Smooth muscle cell (in vitro differentiated cells): ENCODE data around the gene PDE6B. TPM values are rescaled to one million over a fixed set of nuclear protein-coding genes. Genes with fewer than 3 reads are reported as not detected.
"Not testable (repeated sequence)": the region's sequence is repeated elsewhere in the genome, so short reads cannot be mapped to it uniquely, and the experiment has no call there.

Experiments used
- DNase-seq: peaks from one replicate; lab custom pipeline; 2025; ENCODE audit not compliant: unreplicated experiment; lab: John Stamatoyannopoulos, UW
- H2AFZ ChIP-seq: fragments of 200-600 bp; sonication (generic); 2 replicates; pipeline ENCODE4 v1.6.0; 2016; ENCODE audit warnings: antibody characterized with exemption, low read depth, mild to moderate bottlenecking
- H3F3A ChIP-seq: fragments of 200-600 bp; sonication (generic); 2 replicates; pipeline ENCODE4 v1.6.0; 2017; ENCODE audit warnings: antibody characterized with exemption, low read depth
- H3K27ac ChIP-seq: fragments of 200-600 bp; sonication (generic); 2 replicates; pipeline ENCODE4 v1.5.1; 2016; ENCODE audit warnings: low read depth, mild to moderate bottlenecking
- H3K27me3 ChIP-seq: fragments of 200-600 bp; sonication (generic); 2 replicates; pipeline ENCODE4 v1.6.1; 2016; ENCODE audit warnings: low read depth, mild to moderate bottlenecking
- H3K36me3 ChIP-seq: fragments of 200-600 bp; sonication (generic); 2 replicates; pipeline ENCODE4 v1.5.1; 2016; ENCODE audit warnings: low read depth
- H3K4me1 ChIP-seq: fragments of 200-600 bp; sonication (generic); 2 replicates; pipeline ENCODE4 v1.5.1; 2016; ENCODE audit warnings: low read depth
- H3K4me2 ChIP-seq: fragments of 200-600 bp; sonication (generic); 2 replicates; pipeline ENCODE4 v1.6.0; 2016; ENCODE audit warnings: mild to moderate bottlenecking
- H3K4me3 ChIP-seq: fragments of 200-600 bp; sonication (generic); 2 replicates; pipeline ENCODE4 v1.5.1; 2016; ENCODE audit warnings: mild to moderate bottlenecking
- H3K79me2 ChIP-seq: fragments of 200-600 bp; sonication (generic); 2 replicates; pipeline ENCODE4 v1.6.0; 2016; ENCODE audit warnings: low read depth, mild to moderate bottlenecking
- H3K9ac ChIP-seq: fragments of 200-600 bp; sonication (generic); 2 replicates; pipeline ENCODE4 v1.6.0; 2016; ENCODE audit warnings: low read depth
- H3K9me3 ChIP-seq: fragments of 200-600 bp; sonication (generic); replicated peaks from 2 replicates; pipeline ENCODE4 v1.5.1; 2016; ENCODE audit warnings: low read depth
- H4K20me1 ChIP-seq: fragments of 200-600 bp; sonication (generic); 2 replicates; pipeline ENCODE4 v1.6.0; 2016; ENCODE audit warnings: low read depth
- WGBS: methylation state at CpG from one replicate; pipeline ENCODE4 v1.1.7; 2016; ENCODE audit warnings: low lambda C conversion rate; 5-methylcytosine and 5-hydroxymethylcytosine counted together
- polyA plus RNA-seq: library from polyadenylated mRNA; unstranded; fragments of >200 nt; fragmentation: Nextera tagmentation; extraction: Ambion mirVana; gene quantifications from 2 replicates; pipeline ENCODE4 v1.2.1, GENCODE V29; 2016
- total RNA-seq: library from RNA; depleted of rRNA; stranded (reverse); fragments of >200 nt; gene quantifications from 2 replicates; pipeline ENCODE4 v1.2.3, GENCODE V29; 2014
- TF ChIP-seq, protein P1 (sequence below): fragments of 200-600 bp; sonication (generic); IDR thresholded peaks from 2 replicates; pipeline ENCODE4 v1.5.1; 2017; ENCODE audit warnings: borderline replicate concordance, mild to moderate bottlenecking, antibody characterized with exemption; ENCODE audit not compliant: insufficient read depth, poor library complexity, severe bottlenecking

Gene PDE6B
- total and polyA plus RNA-seq, 2 experiments from 2014 or later = 5.1 to 9.0 TPM

DNA sequence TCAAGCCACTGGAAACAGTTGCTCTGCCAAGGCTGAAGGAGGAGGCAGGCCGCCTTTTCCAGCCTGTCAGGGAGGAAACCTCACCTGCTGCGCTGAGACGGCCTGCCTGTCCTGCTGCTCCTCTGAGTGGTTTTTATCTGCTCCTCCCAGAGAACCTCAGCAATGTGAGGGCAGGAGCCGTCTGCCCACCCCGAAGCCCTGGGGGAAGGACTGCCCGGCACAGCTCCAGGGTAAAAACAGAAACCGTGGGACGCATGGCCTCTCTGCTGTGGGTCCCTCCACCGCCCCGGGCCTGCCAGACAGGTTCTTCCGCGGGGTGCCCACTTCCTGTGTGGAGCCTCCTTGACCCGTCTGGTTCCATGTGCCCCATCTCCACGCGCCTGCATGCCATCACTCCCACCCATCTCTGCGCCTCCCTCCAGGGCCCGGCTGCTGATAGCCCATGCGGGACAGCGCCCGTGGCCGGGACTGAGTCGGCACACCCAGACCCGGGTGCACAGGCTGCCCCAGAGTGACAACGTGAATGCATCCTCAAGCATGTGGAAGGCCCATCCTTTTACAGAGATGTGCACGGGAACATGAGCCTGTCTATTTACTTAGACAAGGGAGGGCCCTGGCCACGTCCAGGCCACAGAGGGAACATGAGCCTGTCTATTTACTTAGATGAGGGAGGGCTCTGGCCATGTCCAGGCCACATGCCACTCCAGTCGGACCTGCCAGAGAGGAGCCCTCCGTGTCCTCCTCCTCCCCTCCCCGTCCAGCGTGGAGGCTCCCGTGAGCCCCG is 67.6 kb downstream of the PDE6B start:
- no peak overlapping the region for H3K9ac ChIP-seq
- DNase-seq = no peak
- TF ChIP-seq, protein P1, sequence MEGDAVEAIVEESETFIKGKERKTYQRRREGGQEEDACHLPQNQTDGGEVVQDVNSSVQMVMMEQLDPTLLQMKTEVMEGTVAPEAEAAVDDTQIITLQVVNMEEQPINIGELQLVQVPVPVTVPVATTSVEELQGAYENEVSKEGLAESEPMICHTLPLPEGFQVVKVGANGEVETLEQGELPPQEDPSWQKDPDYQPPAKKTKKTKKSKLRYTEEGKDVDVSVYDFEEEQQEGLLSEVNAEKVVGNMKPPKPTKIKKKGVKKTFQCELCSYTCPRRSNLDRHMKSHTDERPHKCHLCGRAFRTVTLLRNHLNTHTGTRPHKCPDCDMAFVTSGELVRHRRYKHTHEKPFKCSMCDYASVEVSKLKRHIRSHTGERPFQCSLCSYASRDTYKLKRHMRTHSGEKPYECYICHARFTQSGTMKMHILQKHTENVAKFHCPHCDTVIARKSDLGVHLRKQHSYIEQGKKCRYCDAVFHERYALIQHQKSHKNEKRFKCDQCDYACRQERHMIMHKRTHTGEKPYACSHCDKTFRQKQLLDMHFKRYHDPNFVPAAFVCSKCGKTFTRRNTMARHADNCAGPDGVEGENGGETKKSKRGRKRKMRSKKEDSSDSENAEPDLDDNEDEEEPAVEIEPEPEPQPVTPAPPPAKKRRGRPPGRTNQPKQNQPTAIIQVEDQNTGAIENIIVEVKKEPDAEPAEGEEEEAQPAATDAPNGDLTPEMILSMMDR = no peak
- peaks cover 10% of the 10 kb centered on the region for H3K4me1 ChIP-seq
- no peaks in the 10 kb centered on the region for H3K36me3 ChIP-seq
- H3K27me3 ChIP-seq = no peaks in the 10 kb centered on the region
- no peaks in the 10 kb centered on the region for H4K20me1 ChIP-seq
- no peak overlapping the region for H3K4me2 ChIP-seq
- no peaks in the 10 kb centered on the region for H3K79me2 ChIP-seq
- 66% methylated on average over 32 of the region's 32 CpGs for WGBS
- H2AFZ ChIP-seq = no peak overlapping the region
- H3K27ac ChIP-seq = no peak overlapping the region
- no peaks in the 10 kb centered on the region for H3K9me3 ChIP-seq
- H3K4me3 ChIP-seq = no peak overlapping the region
- peaks cover 6% of the 10 kb centered on the region for H3F3A ChIP-seq

DNA sequence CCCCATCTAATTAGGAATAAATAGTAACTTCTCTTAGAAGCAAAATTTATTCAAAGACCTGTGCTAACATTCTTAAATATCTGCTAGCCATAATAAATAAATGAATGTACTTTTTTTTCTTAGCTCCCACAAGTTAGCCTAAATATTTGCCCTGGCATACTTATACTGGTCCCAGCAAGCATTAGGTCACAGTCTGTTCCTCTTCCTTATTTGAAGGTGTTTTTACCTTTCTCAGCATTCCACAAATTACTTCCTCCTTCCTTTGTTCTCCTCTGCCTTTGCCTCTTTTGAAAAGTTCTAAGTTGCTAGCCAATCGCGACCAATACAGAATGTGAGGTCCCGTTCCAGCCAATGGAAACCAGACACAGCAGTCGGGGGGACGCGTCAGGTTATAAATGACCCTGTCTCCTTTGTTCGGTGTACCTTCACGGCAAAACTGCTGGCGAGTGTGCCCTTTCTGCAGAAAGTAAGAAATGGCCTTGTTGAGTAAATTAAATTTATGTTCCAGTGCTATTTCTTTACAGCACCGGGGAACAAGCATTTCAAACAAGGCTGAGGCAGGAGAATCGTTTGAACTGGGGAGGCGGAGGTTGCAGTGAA is 69.1 kb downstream of the PDE6B start:
- H3K27ac ChIP-seq, H3K79me2 ChIP-seq, H3K4me3 ChIP-seq, H3K9ac ChIP-seq, DNase-seq, H3K4me1 ChIP-seq, H3K4me2 ChIP-seq, H2AFZ ChIP-seq, H3K27me3 ChIP-seq, H3K36me3 ChIP-seq, H3F3A ChIP-seq, H4K20me1 ChIP-seq, H3K9me3 ChIP-seq: not testable (repeated sequence)
- WGBS = 80% methylated on average over 12 of the region's 12 CpGs

DNA sequence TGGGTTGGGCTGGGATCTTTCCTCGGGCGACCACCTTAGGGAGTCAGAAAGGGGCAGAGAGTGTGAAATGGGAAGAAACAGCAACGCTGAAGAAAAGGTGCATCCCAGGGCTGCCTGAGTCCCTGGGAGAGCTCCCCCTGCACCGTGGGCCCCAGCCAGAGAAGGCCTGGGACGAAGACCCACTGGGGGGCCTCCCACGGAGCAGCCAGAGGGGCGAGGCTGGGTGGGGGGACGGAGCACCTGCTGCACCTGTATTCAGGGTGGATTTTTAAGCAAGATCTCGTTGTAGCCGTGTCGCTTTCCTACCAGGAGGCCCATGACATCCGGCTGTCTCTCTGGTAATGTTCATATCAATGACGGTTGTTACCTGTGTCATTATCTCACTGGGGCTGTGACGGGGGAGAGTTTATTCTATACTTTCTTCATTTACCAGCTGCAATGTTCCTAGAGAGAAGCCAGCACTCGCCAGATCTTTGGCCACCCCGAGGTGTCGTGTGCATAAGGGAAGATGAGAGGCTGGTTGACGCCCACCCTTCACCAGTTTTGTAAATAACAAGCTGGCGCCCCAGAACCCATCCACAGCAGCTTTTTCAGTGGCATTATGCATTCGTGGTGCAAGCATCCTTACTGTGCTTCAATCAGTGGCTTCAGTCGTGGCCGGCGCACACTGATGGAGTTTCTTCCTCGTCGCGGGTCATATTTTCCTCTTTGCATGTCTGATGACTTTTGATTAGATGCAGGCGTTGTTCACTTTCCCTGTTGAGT is 74.6 kb downstream of the PDE6B start:
- Histone ChIP-seq H3K36me3 (no peaks in the 10 kb centered on the region), H2AFZ (no peak overlapping the region), H3K27me3 (no peaks in the 10 kb centered on the region), H3K4me3 (no peak overlapping the region), H3K4me2 (no peak overlapping the region), H3K27ac (no peak overlapping the region), H3K79me2 (no peaks in the 10 kb centered on the region), H3K4me1 (no peaks in the 10 kb centered on the region), H3K9ac (no peak overlapping the region), H4K20me1 (no peaks in the 10 kb centered on the region), H3F3A (no peaks in the 10 kb centered on the region), H3K9me3 (no peaks in the 10 kb centered on the region)
- no peak for DNase-seq
- TF ChIP-seq, protein P1 = no peak
- 92% methylated on average over 27 of the region's 27 CpGs for WGBS

DNA sequence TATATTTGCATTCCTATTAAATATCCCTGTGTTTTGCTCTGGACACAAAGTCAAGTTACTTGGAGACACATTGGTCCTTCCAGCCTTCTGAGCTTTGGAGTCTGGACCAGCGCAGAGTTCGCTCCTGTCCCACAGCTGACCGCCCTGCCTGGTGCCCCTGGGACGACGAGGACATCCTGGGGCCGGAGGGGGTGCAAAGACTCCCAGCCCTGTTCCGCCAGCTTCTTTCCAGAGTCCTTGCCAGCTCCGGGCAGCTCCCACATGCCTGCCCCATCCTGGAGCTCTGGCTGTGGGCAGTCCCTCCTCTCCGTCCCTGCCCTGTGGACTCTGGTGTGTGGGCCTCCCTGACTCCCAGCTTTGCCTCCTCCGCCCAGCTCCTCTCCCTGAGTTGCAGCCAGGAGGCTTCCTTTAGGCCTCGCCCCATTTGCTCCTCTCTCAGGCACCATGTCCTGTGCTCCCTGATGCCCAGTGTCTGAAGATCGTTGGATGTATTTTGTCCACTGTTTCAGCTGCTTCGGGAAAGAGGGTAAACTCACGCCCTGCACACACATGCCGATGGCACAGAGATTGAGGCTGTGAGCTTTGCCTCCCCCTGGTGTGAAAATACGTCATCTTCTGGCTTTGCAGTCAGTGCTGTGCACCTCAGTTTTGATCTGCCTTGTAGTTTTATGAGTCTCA is 75.4 kb downstream of the PDE6B start:
- TF ChIP-seq, protein P1 = no peak
- no peak overlapping the region for H2AFZ ChIP-seq

More for the DNA sequence above, 75.4 kb downstream of the PDE6B start:
- H3K9me3 ChIP-seq = no peaks in the 10 kb centered on the region
- no peaks in the 10 kb centered on the region for H3K4me1 ChIP-seq
- H3K79me2 ChIP-seq = peaks cover 1% of the 10 kb centered on the region
- no peaks in the 10 kb centered on the region for H3F3A ChIP-seq
- no peaks in the 10 kb centered on the region for H3K36me3 ChIP-seq
- no peak overlapping the region for H3K4me3 ChIP-seq
- DNase-seq = no peak
- no peak overlapping the region for H3K27ac ChIP-seq
- H3K9ac ChIP-seq = no peak overlapping the region
- WGBS = 89% methylated on average over 16 of the region's 16 CpGs
- no peak overlapping the region for H3K4me2 ChIP-seq
- no peaks in the 10 kb centered on the region for H3K27me3 ChIP-seq
- no peaks in the 10 kb centered on the region for H4K20me1 ChIP-seq
